Left cardiac atrium (tissue), 4 donors: Measurements from ENCODE around the gene KRTAP1-3. TPM values are rescaled to one million over a fixed set of nuclear protein-coding genes. Genes with fewer than 3 reads are reported as not detected.
"Not testable (repeated sequence)": the region's sequence is repeated elsewhere in the genome, so short reads cannot be mapped to it uniquely, and the experiment has no call there.

Source experiments
- ATAC-seq, 2 donors: fragments of 200-7000 bp; cut with Tn5 transposase; one replicate each; pipeline ENCODE4 v1.9.1; 2020; ENCODE audit warnings: mild to moderate bottlenecking in 2 of 2, moderate library complexity in 2 of 2
- DNase-seq: peaks from one replicate; pipeline ENCODE4 v3.0.0-alpha.2; 2020
- intact Hi-C, 2 donors: fragments of 100-400 bp; cut with DNase I; formaldehyde crosslinking; loops; one replicate each; pipeline versions ENCODE4 v1.14.1 to v1.15.1; 2022 to 2023
- long read RNA-seq: library from polyadenylated mRNA; unstranded; transcript quantifications from one replicate; pipeline ENCODE4 v2.0.0, GENCODE V29; 2021
- total RNA-seq, 2 donors: library from RNA; stranded (reverse); fragmentation: NEBNext Ultra II Directional; extraction: Animal tissue kit (Norgen Biotek cat#: 25700); gene quantifications; one replicate each; pipeline ENCODE4 v1.2.1, GENCODE V29; 2021
- donor health status: DM: no; HTN: yes; CAD: no.
- donor health status: DM: no; HTN: yes; CAD: no; lungs with severe emphysema.
- donor health status: DM: yes; HTN: yes; CAD: no.
- donor health status: Dilated cardiomyopathy.

KRTAP1-3 gene
- not detected for total RNA-seq
- long read RNA-seq = 0 reads

DNA sequence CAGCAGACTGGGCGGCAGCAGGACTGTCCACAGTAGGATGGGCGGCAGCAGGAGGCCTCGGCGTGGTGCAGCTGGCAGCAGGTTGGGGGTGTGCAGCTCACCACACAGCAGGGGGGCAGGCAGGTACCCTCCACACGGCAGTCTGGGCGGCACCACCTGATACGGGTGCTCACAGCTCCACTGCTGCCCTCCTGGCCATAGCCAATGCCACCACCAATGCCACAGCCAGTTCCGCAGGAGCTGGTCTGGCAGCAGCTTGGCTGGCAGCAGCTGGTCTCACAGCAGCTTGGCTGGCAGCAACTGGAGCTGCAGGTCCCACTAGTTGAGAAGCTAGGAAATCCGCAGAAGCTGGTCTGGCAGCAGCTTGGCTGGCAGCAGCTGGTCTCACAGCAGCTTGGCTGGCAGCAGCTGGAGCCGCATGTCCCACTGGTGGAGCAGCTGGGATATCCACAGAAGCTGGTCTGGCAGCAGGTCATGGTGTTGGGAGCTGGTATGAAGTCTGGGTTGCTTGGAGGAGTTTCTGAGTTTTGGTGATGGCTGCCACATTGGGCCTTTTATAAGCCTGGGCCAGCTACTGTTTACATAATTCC lies at the start of gene KRTAP1-3:
Gene KRTAP1-3, minus strand, starts transcription at position 529 of the 590 bp plus-strand sequence. Its CDS starts 53 bp downstream, at position 476.
- DNase-seq, ATAC-seq, intact Hi-C loops: not testable (repeated sequence)

GRCh38 chr17:41084100-41084856 lies 49.6 kb upstream of the KRTAP1-3 start, which contains the start of gene KRTAP4-7:
Gene KRTAP4-7, plus strand, starts transcription at chr17:41084150. Its CDS starts 57 bp downstream, at chr17:41084207.
- ATAC-seq, DNase-seq, intact Hi-C loops: not testable (repeated sequence)

- ATAC-seq, intact Hi-C loops, DNase-seq: not testable (repeated sequence)
Observed at GRCh38 chr17:41083427-41083826, 48.8 kb upstream of the KRTAP1-3 start.

- intact Hi-C loops = no loop called here
- ATAC-seq = no peak
- DNase-seq = no peak
Observed at GRCh38 chr17:41082626-41083025, 48.0 kb upstream of the KRTAP1-3 start.

DNA sequence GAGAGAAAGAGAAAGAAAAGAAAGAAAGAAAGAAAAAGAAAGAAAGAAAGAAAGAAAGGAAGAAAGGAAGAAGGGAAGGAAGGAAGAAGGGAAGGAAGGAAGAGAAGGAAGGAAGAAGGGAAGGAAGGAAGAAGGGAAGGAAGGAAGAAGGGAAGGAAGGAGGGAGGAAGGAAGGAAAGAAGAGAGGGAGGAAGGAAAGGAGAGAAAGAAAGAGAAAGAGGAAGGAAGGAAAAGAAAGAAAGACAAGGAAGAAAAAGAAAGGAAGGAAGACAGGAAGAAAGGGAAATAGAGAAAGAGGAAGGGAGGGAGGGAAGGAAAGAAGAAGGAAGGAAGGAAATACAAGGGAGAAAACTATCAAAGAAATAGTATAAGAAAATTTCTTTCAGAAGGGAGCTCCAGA lies 42.1 kb upstream of the KRTAP1-3 start:
- DNase-seq (no peak), ATAC-seq (no peak)
- intact Hi-C loops = no loop called here

DNA sequence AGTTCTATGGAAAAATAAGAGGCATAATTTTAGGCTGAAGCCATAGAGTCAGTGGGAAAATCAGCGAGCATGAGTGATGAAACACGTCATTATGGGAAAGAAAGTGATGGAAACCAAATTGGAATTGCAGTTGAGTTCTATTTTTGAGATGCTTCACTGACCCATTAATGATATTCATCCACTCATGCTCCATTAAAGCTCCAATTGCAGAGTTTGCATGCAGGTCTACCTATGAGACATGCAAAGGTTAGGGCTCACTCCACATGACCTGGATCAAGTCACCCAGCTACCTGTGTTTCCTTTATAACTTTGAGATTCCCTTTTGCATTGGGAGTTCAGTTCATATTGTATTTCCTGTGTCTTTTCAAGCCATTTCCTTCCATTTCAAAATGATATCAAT lies 39.0 kb upstream of the KRTAP1-3 start:
- no peak for ATAC-seq
- intact Hi-C loops = no loop called here

GRCh38 chr17:41071606-41072360 lies 37.1 kb upstream of the KRTAP1-3 start:
- intact Hi-C loops = no loop called here
- DNase-seq (no peak), ATAC-seq (no peak)

More for the DNA sequence above, 39.0 kb upstream of the KRTAP1-3 start:
- no peak for DNase-seq

GRCh38 chr17:41069031-41069430 lies 34.4 kb upstream of the KRTAP1-3 start:
- no peak for DNase-seq
- intact Hi-C loops = no loop called here
- ATAC-seq = no peak

- DNase-seq = no peak
- ATAC-seq = no peak
- intact Hi-C loops = no loop called here
Observed at GRCh38 chr17:41067281-41067680, 32.6 kb upstream of the KRTAP1-3 start.

GRCh38 chr17:41065829-41066624 lies 31.4 kb upstream of the KRTAP1-3 start, which contains the start of gene KRTAP2-4:
Gene KRTAP2-4, minus strand, starts transcription at chr17:41065879. Its CDS starts 34 bp downstream, at chr17:41065845.
- DNase-seq (no peak), ATAC-seq (no peak)
- intact Hi-C loops = no loop called here

GRCh38 chr17:41065016-41065689 lies 30.5 kb upstream of the KRTAP1-3 start:
- intact Hi-C loops, ATAC-seq, DNase-seq: not testable (repeated sequence)

DNA sequence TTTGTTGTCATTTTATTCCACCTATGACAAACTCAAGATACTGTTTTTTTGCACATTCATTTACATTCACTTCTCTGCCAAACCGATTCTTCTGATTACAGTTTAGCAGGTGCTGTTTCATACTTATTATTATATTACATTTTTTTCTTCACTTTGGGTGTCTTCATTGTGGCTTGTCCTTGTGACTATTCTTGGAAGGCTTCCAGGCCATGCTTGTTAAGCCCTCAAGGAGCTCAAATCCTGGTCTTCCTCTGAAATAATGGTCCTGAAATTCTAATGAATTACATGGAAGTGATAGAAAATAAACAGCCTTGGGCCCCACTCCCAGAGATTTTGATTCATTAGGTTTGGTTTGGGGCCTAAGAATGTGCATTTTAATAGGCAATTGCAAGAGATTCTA lies 29.6 kb upstream of the KRTAP1-3 start:
- intact Hi-C loops = no loop called here
- ATAC-seq = no peak
- DNase-seq = no peak

DNA sequence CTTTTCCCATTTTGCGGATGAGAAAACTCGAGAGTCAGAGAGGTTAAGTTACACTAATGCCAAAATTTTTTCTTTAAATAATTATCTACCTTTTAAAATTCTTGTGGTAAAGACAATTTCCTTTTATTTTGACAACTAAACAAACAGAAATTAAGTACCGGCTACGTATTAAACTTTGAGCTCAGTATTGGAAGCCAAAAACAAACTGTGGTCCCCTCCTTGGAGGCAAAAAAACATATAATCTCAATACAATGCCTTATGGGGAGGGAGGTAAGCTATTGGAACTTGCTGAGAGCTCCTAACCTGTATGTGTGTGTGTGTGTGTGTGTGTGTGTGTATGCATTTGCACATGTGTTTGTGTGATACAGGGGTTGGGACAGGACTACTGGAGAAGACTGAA lies 28.8 kb upstream of the KRTAP1-3 start:
- ATAC-seq (no peak), DNase-seq (no peak)
- intact Hi-C loops = no loop called here

DNA sequence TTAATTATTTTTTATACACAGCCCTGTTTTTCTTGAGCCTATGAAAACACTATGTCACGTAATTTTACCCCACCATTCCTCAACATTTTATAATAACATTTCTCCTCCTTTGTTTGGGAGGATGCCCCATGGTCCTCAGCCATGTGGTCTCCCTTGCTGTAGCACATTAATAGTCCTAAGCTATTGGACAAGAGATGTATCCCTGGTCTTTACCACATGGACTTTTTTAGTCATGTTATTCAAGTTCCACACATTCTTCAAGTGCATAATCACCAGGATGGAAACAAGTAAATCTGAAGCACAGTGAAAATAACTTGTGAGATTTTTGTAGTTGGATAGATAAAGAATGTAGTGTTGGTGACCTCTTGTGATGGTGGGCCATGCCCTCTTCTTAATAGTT lies 27.3 kb upstream of the KRTAP1-3 start:
- ATAC-seq (no peak), DNase-seq (no peak)
- intact Hi-C loops = no loop called here

DNA sequence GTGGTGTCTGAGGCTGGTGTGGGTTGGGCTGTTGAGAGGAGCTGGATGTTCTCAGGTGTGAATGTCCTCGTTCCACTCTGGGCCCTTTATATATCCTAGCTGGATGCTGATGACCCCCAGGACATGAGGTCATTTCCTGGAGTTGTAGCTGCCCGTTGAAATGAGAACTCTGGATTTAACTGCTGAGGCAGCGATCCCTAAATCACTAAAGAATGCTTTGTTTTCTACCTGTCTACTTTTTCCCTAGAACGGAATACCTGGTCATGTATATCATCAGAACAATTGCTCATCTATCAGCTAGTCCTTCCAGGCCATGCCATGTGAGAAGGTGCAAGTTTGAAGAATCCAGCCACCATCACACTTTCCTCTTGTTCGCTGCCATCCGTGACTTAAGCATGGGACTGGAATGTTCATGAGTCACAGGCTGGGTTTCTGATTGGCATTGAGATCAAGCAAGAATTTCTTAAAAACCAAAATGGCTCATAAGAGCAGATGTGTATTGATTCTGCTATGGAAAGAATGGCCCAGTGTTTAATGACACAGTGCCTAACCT lies 25.5 kb upstream of the KRTAP1-3 start, which contains the start of gene KRTAP2-3:
Gene KRTAP2-3, minus strand, starts transcription at position 63 of the 553 bp plus-strand sequence. CDS start 64 bp downstream, outside the sequence.
- no peak for ATAC-seq
- DNase-seq = no peak
- intact Hi-C loops = no loop called here

GRCh38 chr17:41059276-41060051 lies 24.8 kb upstream of the KRTAP1-3 start:
- DNase-seq, intact Hi-C loops, ATAC-seq: not testable (repeated sequence)

- intact Hi-C loops = no loop called here
- ATAC-seq (no peak), DNase-seq (no peak)
Observed at GRCh38 chr17:41058741-41059140, 24.1 kb upstream of the KRTAP1-3 start.
